ENCODE measurements around the gene ANKFN1.

Gene ANKFN1

DNA sequence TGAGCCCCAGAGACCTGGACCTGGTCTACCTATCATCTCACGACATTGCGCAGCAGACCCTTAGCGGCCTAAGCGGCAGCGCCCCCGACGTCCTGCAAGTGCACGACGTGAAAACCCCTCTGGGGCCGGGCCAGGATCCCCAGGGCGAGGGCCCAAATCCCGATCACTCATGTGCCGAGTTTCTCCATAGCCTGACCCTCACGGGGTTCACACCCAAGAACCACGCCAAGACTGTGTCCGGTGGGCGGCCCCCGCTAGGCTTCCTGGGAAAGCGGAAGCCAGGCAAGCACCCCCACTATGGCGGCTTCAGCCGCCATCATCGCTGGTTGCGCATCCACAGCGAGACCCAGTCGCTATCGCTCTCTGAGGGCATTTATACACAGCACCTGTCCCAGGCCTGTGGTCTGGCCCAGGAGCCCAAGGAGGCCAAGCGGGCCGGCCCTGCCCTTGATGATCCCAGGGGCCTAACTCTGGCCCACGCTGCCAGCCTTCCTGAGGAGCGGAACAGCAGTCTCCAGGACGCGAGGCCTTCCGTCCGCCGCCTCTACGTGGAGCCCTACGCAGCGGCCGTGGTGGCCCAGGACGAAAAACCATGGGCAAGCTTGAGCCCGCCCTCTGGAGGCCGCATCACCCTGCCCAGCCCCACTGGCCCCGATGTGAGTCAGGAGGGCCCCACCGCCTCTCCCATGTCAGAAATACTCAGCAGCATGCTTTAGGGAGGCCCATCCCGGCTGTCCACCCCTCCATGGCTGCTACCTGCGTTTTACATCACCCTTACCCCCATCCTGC lies 357.5 kb downstream of the ANKFN1 start:
- DNase-seq (ENCODE audit: low read depth): no peak

DNA sequence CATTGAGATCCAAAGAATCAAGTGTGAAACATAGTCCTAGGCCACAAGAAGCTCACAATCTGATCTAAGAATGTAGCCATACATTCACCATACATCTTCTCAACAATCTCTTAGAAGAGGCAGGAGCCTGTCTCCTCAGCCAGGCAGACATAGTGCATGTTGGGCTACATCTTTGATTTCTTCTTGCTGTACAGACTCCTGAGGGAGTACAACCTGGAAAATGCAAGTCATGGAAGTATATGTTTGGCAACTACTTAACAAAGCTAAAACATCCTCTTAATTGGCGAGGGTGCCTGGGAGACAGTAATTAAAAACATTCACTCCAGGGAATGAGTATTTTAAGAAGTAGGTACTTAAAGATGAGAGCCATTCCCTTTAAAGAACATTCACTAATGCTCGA lies 361.0 kb downstream of the ANKFN1 start:
- no peak for DNase-seq (ENCODE audit: low read depth)

DNA sequence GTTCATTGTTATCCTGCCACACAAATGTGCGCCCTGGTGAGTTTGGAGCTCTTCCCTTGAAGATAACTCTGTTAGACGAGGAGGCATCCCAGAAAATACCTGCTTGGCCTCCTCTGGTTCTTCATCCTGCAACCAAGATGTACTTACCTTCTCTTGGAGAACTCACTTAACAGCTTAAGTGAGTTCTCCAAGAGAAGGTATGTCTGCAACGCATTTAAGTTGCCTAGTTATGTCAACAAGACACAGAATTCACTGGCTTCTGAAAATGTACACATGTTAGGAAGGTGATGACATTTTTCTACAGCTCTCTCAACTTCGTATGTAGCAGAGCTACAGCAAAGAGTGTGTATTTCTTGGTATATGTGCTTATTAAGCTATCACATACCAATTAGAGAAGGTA lies 361.6 kb downstream of the ANKFN1 start:
- no peak for DNase-seq (ENCODE audit: low read depth)

DNA sequence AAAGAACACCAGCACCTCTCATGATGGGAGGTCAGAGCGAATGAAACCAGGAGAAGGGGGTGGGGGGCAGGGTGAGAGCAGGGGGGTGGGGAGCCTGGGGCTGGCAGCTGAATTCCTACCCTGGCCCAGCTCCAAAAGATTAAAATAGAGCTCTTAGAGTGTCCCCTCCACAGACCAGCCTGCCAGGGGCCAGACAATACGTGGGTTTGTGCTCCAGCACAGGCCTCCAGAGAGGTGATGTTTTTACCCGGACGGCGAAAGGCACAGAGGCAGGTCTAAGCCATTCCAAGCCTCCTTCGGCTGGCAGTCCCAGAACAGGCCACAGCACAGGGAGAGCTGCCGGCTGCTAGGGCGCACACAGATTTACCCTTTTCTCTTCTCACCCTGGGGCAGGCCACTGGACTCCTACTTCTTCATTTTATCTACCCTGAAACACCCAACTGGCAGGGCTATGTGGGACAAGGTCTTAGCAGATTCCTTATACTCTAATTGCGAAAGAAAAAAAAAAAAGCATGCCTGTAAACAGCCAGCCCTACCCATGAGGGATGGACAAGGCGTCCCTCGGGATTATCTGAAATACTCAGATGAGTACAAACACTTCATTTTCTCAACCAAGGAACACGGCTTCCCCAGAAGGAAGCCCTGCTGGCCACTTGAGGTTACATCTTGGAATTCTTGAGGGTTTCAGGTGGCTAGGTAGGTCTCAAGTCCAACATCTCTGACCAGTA lies 368.3 kb downstream of the ANKFN1 start:
- DNase-seq (ENCODE audit: low read depth): no peak

DNA sequence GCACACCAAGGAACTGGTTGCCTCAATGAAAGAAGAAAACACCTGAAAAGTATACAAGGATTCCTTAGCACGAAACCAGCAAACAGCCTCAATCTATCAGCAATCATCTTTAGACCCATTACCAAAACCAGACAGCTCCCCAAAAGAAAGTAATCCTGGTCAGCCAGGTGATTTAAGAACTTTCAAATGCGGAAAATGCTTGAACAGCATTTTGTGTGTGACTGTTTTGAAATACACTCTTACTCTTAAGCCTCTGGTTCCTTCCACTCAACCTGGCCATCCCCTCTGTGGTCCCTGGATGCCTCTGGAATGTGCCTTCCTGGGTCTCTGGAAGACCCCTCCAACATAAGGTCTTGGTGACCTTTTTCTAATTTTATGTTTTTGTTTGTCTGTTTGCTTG lies 369.8 kb downstream of the ANKFN1 start:
- no peak for DNase-seq (ENCODE audit: low read depth)

DNA sequence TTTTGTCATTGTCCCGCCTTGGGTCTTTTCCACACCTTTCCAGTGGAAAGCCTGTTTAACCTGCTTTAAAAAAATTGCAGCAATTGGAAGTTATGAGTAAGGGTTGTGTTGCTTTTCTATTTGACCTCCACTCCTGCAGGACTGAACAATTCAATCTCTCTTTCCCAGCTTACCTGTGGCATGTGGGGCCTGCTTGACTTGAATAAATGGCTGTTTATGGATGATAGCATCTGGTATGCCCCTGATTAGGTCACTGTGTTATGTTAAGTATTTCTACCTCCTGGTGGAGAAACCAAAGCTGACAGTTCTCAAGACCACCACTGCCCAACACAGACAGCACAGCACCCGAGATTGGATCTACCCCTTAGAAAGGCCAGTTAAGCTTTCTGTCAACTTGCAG lies 375.4 kb downstream of the ANKFN1 start:
- no peak for DNase-seq (ENCODE audit: low read depth)

DNA sequence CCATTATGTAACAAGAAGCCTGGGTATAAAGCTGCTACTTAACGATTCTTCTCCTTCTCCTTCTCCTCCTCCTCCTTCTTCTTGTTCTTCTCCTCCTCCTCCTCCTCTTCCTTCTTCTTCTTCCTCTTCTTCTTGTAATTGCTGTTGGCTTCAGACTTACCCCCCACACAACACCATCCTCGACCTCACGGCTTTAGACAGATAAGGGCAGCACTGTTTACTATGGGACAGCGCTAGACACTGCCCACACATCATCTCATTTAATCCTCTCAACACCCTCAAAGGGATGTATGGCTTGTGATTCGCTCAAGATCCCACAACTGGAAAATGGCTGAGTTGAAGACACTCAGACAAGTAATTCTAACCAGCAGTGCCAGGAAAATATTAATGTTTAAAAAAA lies 379.7 kb downstream of the ANKFN1 start:
- DNase-seq (ENCODE audit: low read depth): no peak

DNA sequence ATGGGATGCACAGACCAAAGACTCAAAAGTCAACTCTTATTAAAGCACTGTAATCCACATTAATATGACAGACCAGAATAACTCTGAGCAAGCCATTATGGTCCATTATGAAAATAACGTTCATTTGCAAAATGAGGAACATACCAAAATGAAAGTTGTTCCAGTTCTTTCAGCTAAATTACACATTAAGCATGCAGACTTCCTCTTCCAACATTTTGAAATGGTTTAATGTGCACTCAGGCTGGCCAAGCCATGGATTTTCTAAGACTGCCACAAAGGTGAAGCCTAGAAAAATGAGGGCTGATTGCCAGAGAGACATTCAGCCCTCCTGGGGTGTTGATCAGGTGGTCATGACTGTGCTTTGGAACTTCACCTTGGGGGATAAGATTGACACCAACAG lies 383.5 kb downstream of the ANKFN1 start:
- no peak for DNase-seq (ENCODE audit: low read depth)

DNA sequence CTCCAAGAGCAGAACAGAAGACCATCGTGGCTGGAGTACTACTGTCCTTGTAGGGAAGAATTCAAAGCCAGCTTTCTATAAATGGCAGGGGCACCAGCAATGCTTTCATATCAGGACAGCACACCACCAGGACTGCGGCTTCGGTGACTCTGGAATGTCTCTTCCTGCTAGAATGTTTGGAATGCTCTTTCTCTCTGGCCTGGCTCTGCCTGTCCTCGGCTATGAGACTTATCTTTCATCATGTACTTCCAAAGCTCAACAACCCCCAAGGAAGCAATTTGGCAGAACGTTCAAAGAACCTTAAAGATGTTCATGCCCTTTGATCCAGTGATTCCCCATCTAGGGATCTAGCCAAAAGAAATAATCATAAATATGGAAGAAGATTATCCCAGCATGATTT lies 387.6 kb downstream of the ANKFN1 start:
- DNase-seq (ENCODE audit: low read depth): no peak

DNA sequence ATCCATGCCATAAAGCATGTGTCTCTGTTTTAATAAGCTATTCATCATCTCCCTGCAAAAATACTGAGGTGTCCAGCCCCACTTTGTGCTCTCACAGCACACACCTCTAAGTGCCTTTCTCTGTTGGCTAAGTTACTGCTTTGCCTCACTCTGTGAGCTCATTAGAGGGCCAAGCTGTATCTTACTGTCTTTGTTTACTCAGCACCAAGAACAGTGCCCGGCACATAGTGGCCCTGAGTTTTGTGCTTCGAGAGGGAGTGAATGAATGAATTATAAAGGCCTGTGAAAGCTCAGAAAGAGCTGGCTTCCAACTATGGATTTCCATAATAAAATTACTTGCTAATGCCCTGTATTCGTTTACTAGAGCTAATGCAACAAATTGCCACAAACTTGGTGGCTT lies 390.0 kb downstream of the ANKFN1 start:
- DNase-seq (ENCODE audit: low read depth): no peak

DNA sequence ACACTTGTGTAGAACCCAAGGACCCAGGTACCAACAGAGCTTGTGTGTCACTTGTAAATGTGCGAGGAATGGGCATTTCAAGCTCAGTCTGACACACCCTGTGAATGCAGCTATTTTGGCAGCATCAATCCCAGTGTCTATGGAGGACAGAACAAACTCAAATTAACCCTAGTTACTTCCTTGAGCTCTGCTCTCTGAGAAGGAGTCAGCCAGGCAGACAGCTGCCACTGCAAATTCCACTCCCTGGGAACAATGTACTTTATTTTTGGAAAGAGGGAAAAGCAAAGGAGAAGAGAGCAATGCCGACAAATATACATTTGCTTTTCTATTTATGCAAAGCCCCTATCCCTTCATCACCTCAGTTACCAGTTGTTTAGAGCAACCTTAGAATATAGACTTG lies 391.8 kb downstream of the ANKFN1 start:
- no peak for DNase-seq (ENCODE audit: low read depth)

DNA sequence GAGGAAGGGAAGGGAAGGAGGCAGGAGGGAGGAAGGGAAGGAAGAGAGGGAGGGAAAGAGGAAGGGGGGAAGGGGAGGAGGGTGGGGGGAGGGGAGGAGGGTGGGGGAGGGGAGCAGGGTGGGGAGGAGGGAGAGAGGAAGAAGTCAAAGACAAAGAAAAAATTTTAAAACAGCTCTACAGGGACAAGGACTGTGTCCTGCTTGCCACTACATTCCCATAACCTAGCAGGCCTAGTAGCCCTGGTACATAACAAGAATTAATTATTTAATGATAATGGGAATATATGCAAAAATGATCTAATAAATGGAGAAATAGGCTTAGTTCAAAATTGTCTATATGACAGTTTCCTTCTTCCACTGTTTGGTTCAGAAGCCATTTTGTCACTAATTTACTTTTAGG lies 392.7 kb downstream of the ANKFN1 start:
- DNase-seq (ENCODE audit: low read depth): no peak

DNA sequence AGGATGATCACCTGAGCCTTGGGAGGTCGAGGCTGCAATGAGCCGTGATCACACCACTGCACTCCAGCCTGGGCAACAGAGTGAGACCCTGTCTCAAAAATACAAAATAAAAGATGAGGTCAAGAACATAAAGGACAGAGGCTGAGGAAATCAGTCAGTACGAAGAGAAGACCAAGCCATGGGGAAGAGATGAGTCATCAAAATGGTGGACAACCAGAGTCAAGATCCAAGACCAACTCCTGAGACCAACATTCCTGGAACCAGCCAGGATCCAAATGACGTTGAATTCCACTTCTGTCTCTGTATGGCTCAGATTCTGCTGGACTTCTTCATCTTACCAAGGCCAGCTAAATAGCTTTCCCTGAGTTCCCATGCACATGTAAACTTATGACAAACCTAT lies 395.4 kb downstream of the ANKFN1 start:
- DNase-seq (ENCODE audit: low read depth): no peak

DNA sequence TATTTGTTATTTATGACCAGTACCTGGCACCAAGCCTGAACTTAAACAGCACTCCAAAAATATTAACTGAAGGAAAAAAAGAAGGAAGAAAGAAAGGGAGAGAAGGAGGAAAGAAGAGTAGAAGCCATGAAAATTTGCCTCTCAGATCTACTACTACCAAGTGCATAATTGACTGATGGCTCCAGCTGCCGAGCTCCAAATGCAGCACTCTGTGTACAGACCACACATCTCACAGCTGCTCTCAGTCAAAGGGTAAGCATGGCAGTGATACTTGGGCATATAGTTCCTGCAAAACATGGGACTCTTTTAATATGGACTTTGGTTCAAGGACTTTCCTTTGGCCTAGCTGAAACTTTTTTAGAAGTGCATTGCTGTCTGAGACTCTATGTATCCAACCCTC lies 396.2 kb downstream of the ANKFN1 start:
- DNase-seq (ENCODE audit: low read depth): no peak

DNA sequence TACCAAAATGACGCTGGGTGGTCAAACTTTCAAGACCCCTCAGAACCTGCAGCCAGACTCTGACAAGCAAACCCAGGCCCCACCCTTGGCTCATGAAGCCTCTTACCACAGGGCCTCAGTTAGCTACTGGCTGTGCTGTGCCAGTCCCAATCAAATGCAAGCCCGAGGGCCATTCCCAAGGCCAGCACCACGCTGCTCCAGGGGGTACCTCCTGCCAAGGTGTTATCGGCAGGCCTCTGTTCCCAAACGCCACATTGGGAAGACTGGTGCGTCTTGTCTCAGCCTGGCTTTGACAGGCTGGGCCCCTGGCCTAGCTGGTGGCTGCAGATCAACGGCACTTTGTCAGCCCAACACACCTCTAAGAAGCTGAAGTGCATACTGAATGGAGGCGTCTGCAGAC lies 404.4 kb downstream of the ANKFN1 start:
- DNase-seq (ENCODE audit: low read depth): no peak

DNA sequence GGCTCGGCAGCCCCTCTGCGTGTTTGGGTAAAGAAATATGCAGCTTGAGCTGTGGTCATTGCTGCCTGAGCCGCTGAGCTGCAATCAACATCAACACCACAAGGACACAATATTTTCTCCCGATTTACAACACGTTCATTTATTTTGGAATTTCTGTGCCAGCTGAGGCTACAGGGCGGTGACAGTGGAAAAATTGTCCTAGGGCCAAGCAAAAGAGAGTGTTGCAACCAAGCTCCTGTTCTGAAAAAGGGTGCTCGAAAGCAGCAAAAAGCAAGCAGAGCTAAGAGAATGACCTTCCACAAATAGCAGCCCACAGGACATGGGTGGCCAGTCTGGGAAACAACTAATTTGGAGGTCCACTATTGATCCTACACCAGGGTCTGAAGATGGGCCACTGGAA lies 404.8 kb downstream of the ANKFN1 start:
- no peak for DNase-seq (ENCODE audit: low read depth)
